Uterus (tissue), 4 donors: ENCODE results near the gene NHLRC4. TPM values are rescaled to one million over a fixed set of nuclear protein-coding genes. Genes with fewer than 3 reads are reported as not detected.

Experiments
- DNase-seq, 2 donors: peaks; one replicate each; pipeline ENCODE4 v3.0.0-alpha.2; 2019 to 2020
- H3K27ac ChIP-seq, 2 donors: fragments of 200-600 bp; sonication (generic); 1 replicate in 1 of 2; 2 replicates in 1 of 2; pipeline ENCODE4 v1.5.1; 2016 to 2018
- H3K27me3 ChIP-seq, 2 donors: fragments of 200-600 bp; sonication (generic); one replicate each; pipeline ENCODE4 v1.5.1; 2018 to 2019; ENCODE audit warnings: control low read depth in 1 of 2
- H3K36me3 ChIP-seq, 2 donors: fragments of 200-600 bp; sonication (generic); one replicate each; pipeline ENCODE4 v1.5.1; 2019; ENCODE audit warnings: control low read depth in 1 of 2
- H3K4me1 ChIP-seq, 2 donors: fragments of 200-600 bp; sonication (generic); one replicate each; pipeline ENCODE4 v1.5.1; 2018 to 2019; ENCODE audit warnings: control low read depth in 1 of 2
- H3K4me3 ChIP-seq, 2 donors: fragments of 200-600 bp; sonication (generic); 1 replicate in 1 of 2; 2 replicates in 1 of 2; pipeline ENCODE4 v1.5.1; 2018 to 2019; ENCODE audit warnings: mild to moderate bottlenecking in 1 of 2
- H3K9me3 ChIP-seq, 2 donors: fragments of 200-600 bp; sonication (generic); one replicate each; pipeline ENCODE4 v1.5.1; 2019; ENCODE audit warnings: control low read depth in 1 of 2
- CTCF ChIP-seq, 4 experiments: fragments of 200-600 bp in 2 of 4; fragments of 450-650 bp in 2 of 4; sonication (generic) in 2 of 4; IDR thresholded peaks; one replicate each; pipeline ENCODE4 v1.5.1; 2016 to 2019; ENCODE audit warnings: antibody characterized with exemption in 4 of 4, mild to moderate bottlenecking in 2 of 4, moderate library complexity in 1 of 4
- POLR2A ChIP-seq, 2 donors: fragments of 450-650 bp; IDR thresholded peaks; one replicate each; pipeline ENCODE4 v1.6.1; 2016; ENCODE audit warnings: antibody characterized with exemption in 2 of 2, mild to moderate bottlenecking in 1 of 2, moderate library complexity in 1 of 2
- intact Hi-C: fragments of 100-400 bp; cut with DNase I; formaldehyde crosslinking; loops from one replicate; pipeline ENCODE4 v1.15.1; 2023; ENCODE audit warnings: low total_unique reads
- total RNA-seq, 4 donors: library from RNA; depleted of rRNA in 3 of 4; stranded (reverse); fragments of >200 nt in 3 of 4; gene quantifications; one replicate each; pipeline versions ENCODE4 v1.1.0 to v1.2.4, GENCODE V29; 2014 to 2023
- donor health status: DM: yes; HTN: yes; CAD: no.

The NHLRC4 gene
- total RNA-seq, 4 donors from 2014 or later: 1.2 to 7.5 (median 1.5) TPM

- Histone ChIP-seq H3K36me3 (no peaks in the 10 kb centered on the region), H3K27me3 (no peaks in the 10 kb centered on the region), H3K9me3 (no peaks in the 10 kb centered on the region), H3K4me3 (peak within 1 kb of the TSS; percentile 72 to 90), H3K4me1 (peaks cover 0 to 21% of the 10 kb centered on the region in 2 donors), H3K27ac (peak within 1 kb of the TSS; percentile 97 to 98)
- intact Hi-C loops: no loop called here
- TF ChIP-seq POLR2A (IDR thresholded peaks at IDR 0.05) (no peak), CTCF (IDR thresholded peaks at IDR 0.05) (peak in 2 of 4 experiments; percentile 9 to 14)
- peak; percentile 98 to 99 for DNase-seq
Measured at GRCh38 chr16:589658-590187, 22.9 kb downstream of the NHLRC4 start, which contains the start of gene RAB40C. Gene RAB40C (plus strand): TSS chr16:590066. CDS start chr16:590292, 226 bp downstream.

GRCh38 chr16:590188-590814, 23.5 kb downstream of the NHLRC4 start:
- TF ChIP-seq POLR2A (IDR thresholded peaks at IDR 0.05) (peak in 1 of 2 donors; percentile 27), CTCF (IDR thresholded peaks at IDR 0.05) (no peak)
- Histone ChIP-seq H3K4me3 (peak overlapping the region; percentile 72 to 90), H3K36me3 (no peaks in the 10 kb centered on the region), H3K4me1 (peaks cover 0 to 21% of the 10 kb centered on the region in 2 donors), H3K27me3 (no peaks in the 10 kb centered on the region), H3K9me3 (no peaks in the 10 kb centered on the region), H3K27ac (peak overlapping the region; percentile 67 to 79)
- intact Hi-C loops: no loop called here
- peak in 1 of 2 donors; percentile 48 for DNase-seq

- intact Hi-C loops: no loop called here
- DNase-seq: no peak
Measured at GRCh38 chr16:590815-591200, 24.0 kb downstream of the NHLRC4 start.

GRCh38 chr16:591231-591630, 24.4 kb downstream of the NHLRC4 start:
- intact Hi-C loops: no loop called here
- Histone ChIP-seq H3K4me3 (no peak overlapping the region), H3K27ac (no peak overlapping the region), H3K36me3 (no peaks in the 10 kb centered on the region), H3K27me3 (no peaks in the 10 kb centered on the region), H3K9me3 (no peaks in the 10 kb centered on the region), H3K4me1 (peaks cover 0 to 21% of the 10 kb centered on the region in 2 donors)
- no peak for DNase-seq
- TF ChIP-seq CTCF (IDR thresholded peaks at IDR 0.05) (no peak), POLR2A (IDR thresholded peaks at IDR 0.05) (no peak)

More at GRCh38 chr16:590815-591200, 24.0 kb downstream of the NHLRC4 start:
- H3K9me3 ChIP-seq: no peaks in the 10 kb centered on the region
- no peaks in the 10 kb centered on the region for H3K27me3 ChIP-seq
- no peak for TF ChIP-seq CTCF (IDR thresholded peaks at IDR 0.05)
- TF ChIP-seq POLR2A (IDR thresholded peaks at IDR 0.05): no peak
- H3K4me3 ChIP-seq: peak overlapping the region; percentile 72 to 90
- no peaks in the 10 kb centered on the region for H3K36me3 ChIP-seq
- peaks cover 0 to 21% of the 10 kb centered on the region in 2 donors for H3K4me1 ChIP-seq
- H3K27ac ChIP-seq: peak overlapping the region; percentile 67 to 79

GRCh38 chr16:591892-592517, 25.2 kb downstream of the NHLRC4 start:
- Histone ChIP-seq H3K4me1 (peaks cover 0 to 20% of the 10 kb centered on the region in 2 donors), H3K36me3 (no peaks in the 10 kb centered on the region), H3K4me3 (no peak overlapping the region), H3K9me3 (no peaks in the 10 kb centered on the region), H3K27me3 (no peaks in the 10 kb centered on the region), H3K27ac (no peak overlapping the region)
- TF ChIP-seq CTCF (IDR thresholded peaks at IDR 0.05) (no peak), POLR2A (IDR thresholded peaks at IDR 0.05) (no peak)
- DNase-seq: no peak
- intact Hi-C loops: no loop called here
